ENCODE results near the gene MMP24OS. TPM values are rescaled to one million over a fixed set of nuclear protein-coding genes. Genes with fewer than 3 reads are reported as not detected.
A peak's percentile ranks its signal among the peaks of the same experiment; 100 is the strongest.

Gene MMP24OS
- total RNA-seq, result 100 to 1,000 TPM in 1 of 2 donors, 10 to 100 TPM in 1; 75.7 to 109 TPM
- polyA plus RNA-seq (ENCODE audit: insufficient read length in 6 of 6), result 10 to 100 TPM; 31.9 to 45.8 (median 38.3) TPM
- long read RNA-seq, donor 1, transcript MMP24OS-201 (2 exons, 867 nt), result major isoform, 19 of 54 reads
- long read RNA-seq, donor 1, transcript MMP24OS-211 (1 exons, 1,542 nt), result minor isoform, 16 of 54 reads
- long read RNA-seq, donor 1, transcript MMP24OS-209 (2 exons, 712 nt), result minor isoform, 7 of 54 reads
- long read RNA-seq, donor 1, partial matches to known transcripts, result 6 of 54 reads
- long read RNA-seq, donor 1, other reads (novel, unspliced or antisense), result 5 of 54 reads
- long read RNA-seq, donor 2, transcript MMP24OS-209 (2 exons, 712 nt), result minor isoform, 10 of 50 reads
- long read RNA-seq, donor 2, transcript MMP24OS-201 (2 exons, 867 nt), result major isoform, 20 of 50 reads
- long read RNA-seq, donor 2, partial matches to known transcripts, result 14 of 50 reads
- long read RNA-seq, donor 2, other reads (novel, unspliced or antisense), result 0 of 50 reads
- long read RNA-seq, donor 3, transcript MMP24OS-201 (2 exons, 867 nt), result major isoform, 11 of 18 reads
- long read RNA-seq, donor 3, transcript MMP24OS-209 (2 exons, 712 nt), result minor isoform, 5 of 18 reads
- long read RNA-seq, donor 3, partial matches to known transcripts, result 0 of 18 reads
- long read RNA-seq, donor 3, other reads (novel, unspliced or antisense), result 0 of 18 reads
- long read RNA-seq, donor 4, partial matches to known transcripts, result 1 of 12 reads
- long read RNA-seq, donor 4, other reads (novel, unspliced or antisense), result 7 of 12 reads
- long read RNA-seq, donor 5, transcript MMP24OS-211 (1 exons, 1,542 nt), result minor isoform, 9 of 42 reads
- long read RNA-seq, donor 5, transcript MMP24OS-209 (2 exons, 712 nt), result minor isoform, 5 of 42 reads
- long read RNA-seq, donor 5, transcript MMP24OS-201 (2 exons, 867 nt), result major isoform, 26 of 42 reads
- long read RNA-seq, donor 5, partial matches to known transcripts, result 0 of 42 reads
- long read RNA-seq, donor 5, other reads (novel, unspliced or antisense), result 0 of 42 reads
- long read RNA-seq, donor 6, transcript MMP24OS-201 (2 exons, 867 nt), result major isoform, 17 of 24 reads
- long read RNA-seq, donor 6, partial matches to known transcripts, result 0 of 24 reads
- long read RNA-seq, donor 6, other reads (novel, unspliced or antisense), result 0 of 24 reads
- long read RNA-seq, donor 7, transcript MMP24OS-201 (2 exons, 867 nt), result major isoform, 6 of 10 reads
- long read RNA-seq, donor 7, partial matches to known transcripts, result 0 of 10 reads
- long read RNA-seq, donor 7, other reads (novel, unspliced or antisense), result 0 of 10 reads
- long read RNA-seq, donor 8, transcript MMP24OS-201 (2 exons, 867 nt), result minor isoform, 7 of 25 reads
- long read RNA-seq, donor 8, transcript MMP24OS-211 (1 exons, 1,542 nt), result major isoform, 13 of 25 reads
- long read RNA-seq, donor 8, partial matches to known transcripts, result 0 of 25 reads
- long read RNA-seq, donor 8, other reads (novel, unspliced or antisense), result 0 of 25 reads
- long read RNA-seq, donor 9, partial matches to known transcripts, result 0 of 1 reads
- long read RNA-seq, donor 9, other reads (novel, unspliced or antisense), result 0 of 1 reads
- long read RNA-seq, donor 10, transcript MMP24OS-201 (2 exons, 867 nt), result major isoform, 9 of 21 reads
- long read RNA-seq, donor 10, partial matches to known transcripts, result 1 of 21 reads
- long read RNA-seq, donor 10, other reads (novel, unspliced or antisense), result 7 of 21 reads
- long read RNA-seq, donor 11, transcript MMP24OS-209 (2 exons, 712 nt), result minor isoform, 5 of 48 reads
- long read RNA-seq, donor 11, transcript MMP24OS-201 (2 exons, 867 nt), result major isoform, 23 of 48 reads
- long read RNA-seq, donor 11, partial matches to known transcripts, result 11 of 48 reads
- long read RNA-seq, donor 11, other reads (novel, unspliced or antisense), result 5 of 48 reads
- long read RNA-seq, donor 12, transcript MMP24OS-209 (2 exons, 712 nt), result minor isoform, 7 of 29 reads
- long read RNA-seq, donor 12, transcript MMP24OS-201 (2 exons, 867 nt), result major isoform, 15 of 29 reads
- long read RNA-seq, donor 12, transcript MMP24OS-211 (1 exons, 1,542 nt), result minor isoform, 6 of 29 reads
- long read RNA-seq, donor 12, partial matches to known transcripts, result 0 of 29 reads
- long read RNA-seq, donor 12, other reads (novel, unspliced or antisense), result 0 of 29 reads

- peak within 1 kb of the TSS; percentile 98 to 99 for H3K27ac ChIP-seq
- peaks cover 12 to 30% of the 10 kb centered on the region in 2 donors for H3K4me1 ChIP-seq
- no peaks in the 10 kb centered on the region for H3K27me3 ChIP-seq
- no peaks in the 10 kb centered on the region for H3K9me3 ChIP-seq
- intact Hi-C loops (cut with DNase I), result no loop called here
- ATAC-seq (peak; percentile 96), DNase-seq (peak; percentile 77 to 98 (median 92))
- TF ChIP-seq CTCF (IDR thresholded peaks at IDR 0.05), result peak in 1 of 2 donors; percentile 9
- H3K4me3 ChIP-seq, result peak within 1 kb of the TSS; percentile 65 to 86
- peaks cover 0 to 66% of the 10 kb centered on the region in 2 donors for H3K36me3 ChIP-seq
These were observed at the start of gene MMP24OS for GRCh38 chr20:35277531-35278395. MMP24OS (minus strand) TSS chr20:35278122; CDS start chr20:35277929, 193 bp downstream.

- peaks cover 4 to 13% of the 10 kb centered on the region in 2 donors for H3K4me1 ChIP-seq
- ATAC-seq (peak; percentile 68), DNase-seq (no peak)
- no peak overlapping the region for H3K4me3 ChIP-seq
- TF ChIP-seq CTCF (IDR thresholded peaks at IDR 0.05), result no peak
- H3K27ac ChIP-seq, result no peak overlapping the region
- H3K36me3 ChIP-seq, result no peaks in the 10 kb centered on the region
- no peaks in the 10 kb centered on the region for H3K27me3 ChIP-seq
- no peaks in the 10 kb centered on the region for H3K9me3 ChIP-seq
- intact Hi-C loops (cut with DNase I), result no loop called here
These were observed 49.4 kb upstream of the MMP24OS start for GRCh38 chr20:35327074-35327976.

- no peak for TF ChIP-seq CTCF (IDR thresholded peaks at IDR 0.05)
- Histone ChIP-seq H3K9me3 (no peaks in the 10 kb centered on the region), H3K27me3 (no peaks in the 10 kb centered on the region), H3K36me3 (no peaks in the 10 kb centered on the region), H3K27ac (no peak overlapping the region), H3K4me3 (no peak overlapping the region), H3K4me1 (peaks cover 4 to 13% of the 10 kb centered on the region in 2 donors)
- intact Hi-C loops (cut with DNase I), result no loop called here
- DNase-seq, result no peak
- no peak for ATAC-seq
These were observed 48.8 kb upstream of the MMP24OS start for GRCh38 chr20:35326740-35327073.
